HepG2 (cell line): Measurements from ENCODE around the gene NDUFB6. TPM values are rescaled to one million over a fixed set of nuclear protein-coding genes. Genes with fewer than 3 reads are reported as not detected.

Experiments used
- ATAC-seq: fragments of 200-7000 bp; cut with Tn5 transposase; 3 replicates; pipeline ENCODE4 v1.9.1; 2020; ENCODE audit warnings: mild to moderate bottlenecking, moderate library complexity
- BruUV-seq: library from RNA; stranded (reverse); fragments of 400-500 nt; replicated peaks from 2 replicates; lab custom pipeline; 2021; lab: Mats Ljungman, UMichigan
- CTCF ChIA-PET: fragments of 300-600 bp; formaldehyde crosslinking; extraction: SDS; loops from one replicate; lab custom pipeline; 2021; ENCODE audit warnings: low total read pairs, inconsistent platforms, low intra/inter-chr PET ratio; lab: Yijun Ruan, JAX
- POLR2A ChIA-PET: fragments of 350-600 bp; sonication (Branson Sonifier 250); formaldehyde crosslinking; loops from one replicate; lab custom pipeline; 2020; ENCODE audit warnings: antibody characterized with exemption, inconsistent platforms; lab: Yijun Ruan, JAX
- DNase-seq: peaks from one replicate; pipeline ENCODE4 v3.0.0-alpha.2; 2015; ENCODE audit warnings: low spot score
- FAIRE-seq: peaks from 3 replicates; lab custom pipeline; 2011; peaks lifted over from hg19 to GRCh38; lab: Jason Lieb, UNC
- H2AFZ ChIP-seq: one replicate; pipeline ENCODE4 v1.6.1; 2011; ENCODE audit warnings: low read length, inconsistent platforms
- H3K27ac ChIP-seq: fragments of 300-600 bp; 3 replicates; pipeline ENCODE4 v1.8.0; 2011; ENCODE audit warnings: mixed run types, mild to moderate bottlenecking, mixed read lengths, low read length, inconsistent platforms; ENCODE audit not compliant: insufficient read depth; ENCODE audit errors: extremely low read length
- H3K27me3 ChIP-seq, 2 experiments: fragments of 200-600 bp in 1 of 2; 2 replicates in 1 of 2; 3 replicates in 1 of 2; pipeline versions ENCODE4 v1.6.0 to v1.8.0; 2011; ENCODE audit warnings: low read length in 2 of 2, mild to moderate bottlenecking in 2 of 2, moderate library complexity in 2 of 2, inconsistent platforms in 1 of 2; ENCODE audit not compliant: insufficient read depth in 2 of 2, control insufficient read depth in 1 of 2
- H3K36me3 ChIP-seq, 2 experiments: fragments of 200-600 bp in 1 of 2; replicated peaks in 1 of 2; 2 replicates in 1 of 2; 3 replicates in 1 of 2; pipeline versions ENCODE4 v1.5.1 to v1.8.0; 2011; ENCODE audit warnings: low read length in 2 of 2, inconsistent platforms in 1 of 2; ENCODE audit not compliant: insufficient read depth in 2 of 2, control insufficient read depth in 1 of 2
- H3K4me1 ChIP-seq: 2 replicates; pipeline ENCODE4 v1.5.1; 2012; ENCODE audit warnings: low read length, inconsistent platforms; ENCODE audit not compliant: insufficient read depth
- H3K4me2 ChIP-seq: 2 replicates; pipeline ENCODE4 v1.6.0; 2011; ENCODE audit warnings: low read depth, low read length, inconsistent platforms
- H3K4me3 ChIP-seq, 3 experiments: fragments of 200-600 bp in 1 of 3; sonication (generic), shearing (Covaris generic) in 1 of 3; replicated peaks in 1 of 3; 2 replicates each; pipeline ENCODE4 v1.5.1; 2011 to 2016; ENCODE audit warnings: low read length in 3 of 3, inconsistent platforms in 2 of 3, low read depth in 2 of 3, mild to moderate bottlenecking in 2 of 3, control low read depth in 1 of 3, mixed read lengths in 1 of 3; ENCODE audit not compliant: insufficient read depth in 1 of 3
- H3K79me2 ChIP-seq: one replicate; pipeline ENCODE4 v1.6.1; 2011; ENCODE audit warnings: low read length, inconsistent platforms; ENCODE audit not compliant: insufficient read depth
- H3K9ac ChIP-seq: 2 replicates; pipeline ENCODE4 v1.6.0; 2011; ENCODE audit warnings: mild to moderate bottlenecking, low read depth, low read length, inconsistent platforms; ENCODE audit not compliant: insufficient read depth
- H3K9me3 ChIP-seq: 2 replicates; pipeline ENCODE4 v1.5.1; 2012; ENCODE audit warnings: mild to moderate bottlenecking, low read length
- H4K20me1 ChIP-seq: 2 replicates; pipeline ENCODE4 v1.6.0; 2011; ENCODE audit warnings: inconsistent platforms, mild to moderate bottlenecking, low read length, moderate library complexity; ENCODE audit not compliant: insufficient read depth
- ADNP ChIP-seq: sonication (generic); formaldehyde crosslinking; IDR thresholded peaks from 2 replicates; pipeline ENCODE4 v1.4.0; 2020; ENCODE audit warnings: missing genetic modification reagents
- AGO2 ChIP-seq: fragments of 200-400 bp; formaldehyde crosslinking; optimal IDR thresholded peaks from 2 replicates; pipeline ENCODE3; 2017; ENCODE audit warnings: mild to moderate bottlenecking, low read depth, low read length, moderate library complexity
- ETV6 ChIP-seq: sonication (generic); formaldehyde crosslinking; conservative IDR thresholded peaks from 2 replicates; pipeline ENCODE4 v1.4.0; 2020; ENCODE audit warnings: missing genetic modification reagents
- SYNCRIP ChIP-seq: fragments of 200-400 bp; formaldehyde crosslinking; IDR thresholded peaks from 2 replicates; pipeline ENCODE4 v1.6.1; 2018; ENCODE audit warnings: mild to moderate bottlenecking, low read depth, low read length; ENCODE audit not compliant: insufficient read depth
- UBTF ChIP-seq: sonication (generic); formaldehyde crosslinking; IDR thresholded peaks from 2 replicates; pipeline ENCODE4 v1.4.0; 2020; ENCODE audit warnings: mild to moderate bottlenecking, missing genetic modification reagents
- ZNF432 ChIP-seq: sonication (generic); formaldehyde crosslinking; IDR thresholded peaks from 2 replicates; pipeline ENCODE4 v1.5.0; 2020; ENCODE audit warnings: missing genetic modification reagents, mild to moderate bottlenecking, borderline replicate concordance
- ZNF496 ChIP-seq: sonication (generic); formaldehyde crosslinking; IDR thresholded peaks from 2 replicates; pipeline ENCODE4 v1.8.1; 2023; ENCODE audit warnings: mild to moderate bottlenecking, moderate library complexity, missing genetic modification reagents; ENCODE audit not compliant: insufficient replicate concordance
- ZNF503 ChIP-seq: sonication (generic); formaldehyde crosslinking; IDR thresholded peaks from 2 replicates; pipeline ENCODE4 v1.4.0; 2020; ENCODE audit warnings: missing genetic modification reagents
- ZNF543 ChIP-seq: sonication (generic); formaldehyde crosslinking; IDR thresholded peaks from 2 replicates; pipeline ENCODE4 v1.4.0; 2020; ENCODE audit warnings: mild to moderate bottlenecking, missing genetic modification reagents
- WGBS: methylation state at CpG from one replicate; pipeline ENCODE4 v1.1.6; 2017; ENCODE audit warnings: low lambda C conversion rate; 5-methylcytosine and 5-hydroxymethylcytosine counted together
- in situ Hi-C: cut with HindIII; loops from 2 replicates; pipeline ENCODE4 v1.10.0; 2017; ENCODE audit warnings: low pct_unique_long_range_greater_than_20kb; ENCODE audit not compliant: extremely low pct_ligation_motif_present
- intact Hi-C: fragments of 100-400 bp; cut with micrococcal nuclease; formaldehyde crosslinking; loops from one replicate; pipeline ENCODE4 v1.10.0; 2022; ENCODE audit not compliant: unreplicated experiment
- polyA plus RNA-seq, 8 experiments: library from polyadenylated mRNA; depleted of rRNA in 3 of 8; stranded (reverse) in 7 of 8; unstranded in 1 of 8; fragments of >200 nt; fragmentation: Illumina TruSeq in 4 of 8; extraction: Trizol in 4 of 8; gene quantifications; 2 replicates each; pipeline versions ENCODE4 v1.2.1 to v1.2.3, GENCODE V29; 2011 to 2016; ENCODE audit warnings: low read depth in 4 of 8, missing spikeins in 1 of 8, mixed read lengths in 1 of 8; ENCODE audit not compliant: insufficient read depth in 1 of 8
- total RNA-seq, 5 experiments: library from RNA; depleted of rRNA; stranded (reverse); fragments of >200 nt; fragmentation: Illumina TruSeq; extraction: Trizol; gene quantifications; 2 replicates each; pipeline ENCODE4 v1.2.3, GENCODE V29; 2016; ENCODE audit warnings: low read depth in 1 of 5
- TF ChIP-seq, protein P1 (sequence below): sonication (generic); formaldehyde crosslinking; conservative IDR thresholded peaks from 2 replicates; pipeline ENCODE4 v1.8.1; 2023; ENCODE audit warnings: missing genetic modification reagents
- TF ChIP-seq, protein P2 (sequence below): conservative IDR thresholded peaks from 2 replicates; pipeline ENCODE4 v1.6.1; 2018; ENCODE audit warnings: missing genetic modification reagents

Gene NDUFB6
- total and polyA plus RNA-seq, 2 of the 13 experiments (the other 11 are each of a cell fraction or from before 2014, with no cell fraction given): 31.2 to 81.9 TPM

DNA sequence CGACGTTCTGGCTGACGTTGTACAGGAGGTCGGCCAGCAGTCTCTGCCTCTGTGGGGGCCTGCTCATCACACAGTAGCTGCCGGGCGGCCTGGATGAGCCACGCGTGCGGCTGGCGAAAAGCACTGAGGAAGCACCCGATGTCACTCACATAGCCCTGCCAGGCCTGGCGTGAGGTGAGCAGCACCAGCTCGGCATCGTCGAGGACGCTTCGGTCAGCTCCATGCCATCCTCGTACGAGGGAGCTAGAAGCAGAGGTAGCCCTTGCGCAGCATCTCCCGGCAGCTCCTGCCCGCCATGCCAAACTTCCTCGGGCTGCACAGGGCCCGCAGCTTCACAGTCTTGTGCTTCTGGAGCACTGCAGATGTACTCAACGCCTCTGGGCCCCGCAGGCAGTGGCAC, 6.2 kb downstream of the NDUFB6 start:
- no peaks in the 10 kb centered on the region for H3K27me3 ChIP-seq
- no peaks in the 10 kb centered on the region for H4K20me1 ChIP-seq
- DNase-seq (no peak), FAIRE-seq (no peak), ATAC-seq (no peak)
- intact Hi-C loops: no loop called here
- in situ Hi-C loops: no loop called here
- no peak overlapping the region for H3K9ac ChIP-seq
- H3K79me2 ChIP-seq: peaks cover 23% of the 10 kb centered on the region
- no peaks in the 10 kb centered on the region for H3K9me3 ChIP-seq
- ChIA-PET CTCF (no interaction called here), POLR2A (no interaction called here)
- no TSS peak for BruUV-seq
- no peak overlapping the region for H2AFZ ChIP-seq
- TF ChIP-seq, protein P1, sequence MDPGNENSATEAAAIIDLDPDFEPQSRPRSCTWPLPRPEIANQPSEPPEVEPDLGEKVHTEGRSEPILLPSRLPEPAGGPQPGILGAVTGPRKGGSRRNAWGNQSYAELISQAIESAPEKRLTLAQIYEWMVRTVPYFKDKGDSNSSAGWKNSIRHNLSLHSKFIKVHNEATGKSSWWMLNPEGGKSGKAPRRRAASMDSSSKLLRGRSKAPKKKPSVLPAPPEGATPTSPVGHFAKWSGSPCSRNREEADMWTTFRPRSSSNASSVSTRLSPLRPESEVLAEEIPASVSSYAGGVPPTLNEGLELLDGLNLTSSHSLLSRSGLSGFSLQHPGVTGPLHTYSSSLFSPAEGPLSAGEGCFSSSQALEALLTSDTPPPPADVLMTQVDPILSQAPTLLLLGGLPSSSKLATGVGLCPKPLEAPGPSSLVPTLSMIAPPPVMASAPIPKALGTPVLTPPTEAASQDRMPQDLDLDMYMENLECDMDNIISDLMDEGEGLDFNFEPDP (CRISPR knock-in tag): no peak
- TF ChIP-seq AGO2: peak; percentile 73
- peaks cover 13% of the 10 kb centered on the region for H3K4me1 ChIP-seq
- WGBS: 90% methylated on average over 16 of the region's 26 CpGs
- H3K36me3 ChIP-seq: peaks cover 7 to 40% of the 10 kb centered on the region in 2 experiments; a peak in 4 of 5 replicates
- no peak overlapping the region for H3K4me3 ChIP-seq
- H3K27ac ChIP-seq: no peak overlapping the region
- no peak overlapping the region for H3K4me2 ChIP-seq

DNA sequence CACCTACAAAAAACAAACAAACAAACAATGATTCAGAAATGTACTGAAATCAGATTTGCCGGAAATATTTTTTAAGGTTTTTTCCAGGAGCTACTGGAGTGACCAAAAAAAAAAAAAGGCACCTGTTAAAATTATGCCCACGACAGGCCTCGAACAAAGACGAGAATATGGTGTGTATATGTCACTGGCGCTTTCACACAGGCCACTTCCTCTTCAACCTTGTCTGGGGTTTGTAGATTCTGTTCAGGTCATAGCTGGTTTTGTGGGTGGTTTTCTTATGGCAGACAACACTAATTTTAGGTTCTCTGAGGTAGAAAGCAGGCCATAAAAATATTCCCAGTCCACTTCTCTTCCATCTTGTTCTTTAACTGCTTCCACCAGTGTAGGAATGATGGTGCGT, 7.0 kb downstream of the NDUFB6 start:
- in situ Hi-C loops (no loop called here), intact Hi-C loops (no loop called here)
- ChIA-PET POLR2A (no interaction called here), CTCF (no interaction called here)
- WGBS: 97% methylated on average over 6 of the region's 6 CpGs
- Histone ChIP-seq H3K9ac (no peak overlapping the region), H3K27ac (no peak overlapping the region), H3K27me3 (no peaks in the 10 kb centered on the region), H3K9me3 (no peaks in the 10 kb centered on the region), H3K79me2 (peaks cover 15% of the 10 kb centered on the region), H3K4me2 (no peak overlapping the region), H2AFZ (no peak overlapping the region), H3K4me3 (no peak overlapping the region), H4K20me1 (no peaks in the 10 kb centered on the region), H3K4me1 (peaks cover 5% of the 10 kb centered on the region), H3K36me3 (peaks cover 7 to 40% of the 10 kb centered on the region in 2 experiments; a peak in 4 of 5 replicates)
- no TSS peak for BruUV-seq
- FAIRE-seq (no peak), ATAC-seq (no peak), DNase-seq (no peak)
- TF ChIP-seq ETV6 (CRISPR knock-in tag): no peak
- no peak for TF ChIP-seq ADNP (CRISPR knock-in tag)
- no peak for TF ChIP-seq ZNF432 (CRISPR knock-in tag)
- TF ChIP-seq ZNF496: no peak
- TF ChIP-seq ZNF543 (CRISPR knock-in tag): no peak
- TF ChIP-seq UBTF (CRISPR knock-in tag): no peak
- TF ChIP-seq, protein P2, sequence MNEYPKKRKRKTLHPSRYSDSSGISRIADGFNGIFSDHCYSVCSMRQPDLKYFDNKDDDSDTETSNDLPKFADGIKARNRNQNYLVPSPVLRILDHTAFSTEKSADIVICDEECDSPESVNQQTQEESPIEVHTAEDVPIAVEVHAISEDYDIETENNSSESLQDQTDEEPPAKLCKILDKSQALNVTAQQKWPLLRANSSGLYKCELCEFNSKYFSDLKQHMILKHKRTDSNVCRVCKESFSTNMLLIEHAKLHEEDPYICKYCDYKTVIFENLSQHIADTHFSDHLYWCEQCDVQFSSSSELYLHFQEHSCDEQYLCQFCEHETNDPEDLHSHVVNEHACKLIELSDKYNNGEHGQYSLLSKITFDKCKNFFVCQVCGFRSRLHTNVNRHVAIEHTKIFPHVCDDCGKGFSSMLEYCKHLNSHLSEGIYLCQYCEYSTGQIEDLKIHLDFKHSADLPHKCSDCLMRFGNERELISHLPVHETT (CRISPR knock-in tag): no peak
- no peak for TF ChIP-seq SYNCRIP
- no peak for TF ChIP-seq ZNF503 (CRISPR knock-in tag)
